GM19099 (cell line): ENCODE results near the gene TEX10.

Experiments used
- POLR2A ChIP-seq: IDR thresholded peaks from 3 replicates; pipeline ENCODE4 v1.6.1; 2011; ENCODE audit warnings: low read depth; ENCODE audit not compliant: insufficient read length; ENCODE audit errors: extremely low read depth

TEX10 gene

GRCh38 chr9:100267211-100267610 is 85.5 kb downstream of the TEX10 start:
- TF ChIP-seq POLR2A = no peak
